HG02852 (cell line): ENCODE data around the gene KLHL24.
"Not testable (repeated sequence)": the region's sequence is repeated elsewhere in the genome, so short reads cannot be mapped to it uniquely, and the experiment has no call there.

ENCODE experiments used
- ATAC-seq: cut with Tn5 transposase; IDR thresholded peaks from one replicate; pipeline ENCODE4 v1.9.1; 2021; ENCODE audit warnings: mild to moderate bottlenecking, moderate library complexity; ENCODE audit not compliant: unreplicated experiment

Gene KLHL24

GRCh38 chr3:183635431-183636220 is at the start of gene KLHL24:
Gene KLHL24 (plus strand): TSS chr3:183635623. CDS start chr3:183650357, 14,734 bp downstream.
- peak; percentile 83 for ATAC-seq

- ATAC-seq = no peak
Measured at GRCh38 chr3:183586477-183586876, 48.9 kb upstream of the KLHL24 start.

GRCh38 chr3:183587336-183587735 is 48.1 kb upstream of the KLHL24 start:
- no peak for ATAC-seq

GRCh38 chr3:183590442-183590841 is 45.0 kb upstream of the KLHL24 start:
- no peak for ATAC-seq

GRCh38 chr3:183591881-183592521 is 43.4 kb upstream of the KLHL24 start:
- peak; percentile 91 for ATAC-seq

- ATAC-seq = no peak
Measured at GRCh38 chr3:183592821-183593220, 42.6 kb upstream of the KLHL24 start.

- ATAC-seq = no peak
Measured at GRCh38 chr3:183594636-183595035, 40.8 kb upstream of the KLHL24 start.

GRCh38 chr3:183597959-183598358 is 37.5 kb upstream of the KLHL24 start:
- ATAC-seq = no peak

- not testable (repeated sequence) for ATAC-seq
Measured at GRCh38 chr3:183611326-183611725, 24.1 kb upstream of the KLHL24 start.

GRCh38 chr3:183613366-183614285 is 21.8 kb upstream of the KLHL24 start:
- no peak for ATAC-seq

GRCh38 chr3:183618542-183618941 is 16.9 kb upstream of the KLHL24 start:
- ATAC-seq = no peak

- no peak for ATAC-seq
Measured at GRCh38 chr3:183619010-183619409, 16.4 kb upstream of the KLHL24 start.

GRCh38 chr3:183619624-183620251 is 15.7 kb upstream of the KLHL24 start:
- no peak for ATAC-seq

- no peak for ATAC-seq
Measured at GRCh38 chr3:183620252-183620628, 15.2 kb upstream of the KLHL24 start.

GRCh38 chr3:183622473-183622872 is 12.9 kb upstream of the KLHL24 start:
- ATAC-seq = not testable (repeated sequence)

GRCh38 chr3:183626877-183627594 is 8.4 kb upstream of the KLHL24 start:
- no peak for ATAC-seq

- ATAC-seq = no peak
Measured at GRCh38 chr3:183629546-183630301, 5.7 kb upstream of the KLHL24 start.

- no peak for ATAC-seq
Measured at GRCh38 chr3:183631715-183632114, 3.7 kb upstream of the KLHL24 start.

GRCh38 chr3:183632725-183633124 is 2.7 kb upstream of the KLHL24 start:
- not testable (repeated sequence) for ATAC-seq
